Liver (tissue), 9 donors: ENCODE measurements around the gene ZIC2. TPM values are rescaled to one million over a fixed set of nuclear protein-coding genes. Genes with fewer than 3 reads are reported as not detected.

Experiments used
- DNase-seq: peaks from one replicate; pipeline ENCODE4 v3.0.0-alpha.2; 2017; ENCODE audit warnings: low spot score
- H3K27ac ChIP-seq, 2 donors: one replicate each; pipeline ENCODE4 v1.7.0; 2013; ENCODE audit warnings: inconsistent platforms in 2 of 2, low read length in 2 of 2, control low read depth in 1 of 2, low read depth in 1 of 2, mild to moderate bottlenecking in 1 of 2
- H3K27me3 ChIP-seq, 4 donors: one replicate each; pipeline versions ENCODE4 v1.6.1 to v1.7.0; 2013; ENCODE audit warnings: low read length in 3 of 4, inconsistent platforms in 1 of 4, mild to moderate bottlenecking in 1 of 4, moderate library complexity in 1 of 4; ENCODE audit not compliant: control insufficient read depth in 4 of 4, insufficient read depth in 4 of 4
- H3K36me3 ChIP-seq, 4 donors: one replicate each; pipeline versions ENCODE4 v1.6.1 to v1.7.0; 2013; ENCODE audit warnings: low read length in 3 of 4, mild to moderate bottlenecking in 3 of 4, low read depth in 1 of 4, moderate library complexity in 1 of 4; ENCODE audit not compliant: control insufficient read depth in 4 of 4, insufficient read depth in 3 of 4
- H3K4me1 ChIP-seq, 4 donors: one replicate each; pipeline versions ENCODE4 v1.6.1 to v1.7.0; 2013; ENCODE audit warnings: low read length in 3 of 4, mild to moderate bottlenecking in 3 of 4, moderate library complexity in 1 of 4; ENCODE audit not compliant: control insufficient read depth in 4 of 4, insufficient read depth in 4 of 4
- H3K4me3 ChIP-seq, 3 donors: one replicate each; pipeline versions ENCODE4 v1.6.1 to v1.7.0; 2013; ENCODE audit warnings: low read length in 3 of 3, control low read depth in 1 of 3, low read depth in 1 of 3, mild to moderate bottlenecking in 1 of 3
- H3K9ac ChIP-seq, 2 donors: one replicate each; pipeline ENCODE4 v1.7.0; 2013; ENCODE audit warnings: low read length in 2 of 2, mild to moderate bottlenecking in 2 of 2, moderate library complexity in 2 of 2, control low read depth in 1 of 2, low read depth in 1 of 2
- H3K9me3 ChIP-seq, 4 donors: one replicate each; pipeline versions ENCODE4 v1.6.1 to v1.7.0; 2013; ENCODE audit warnings: low read length in 3 of 4; ENCODE audit not compliant: control insufficient read depth in 4 of 4
- ATF3 ChIP-seq: IDR thresholded peaks from 2 replicates; pipeline ENCODE4 v1.6.1; 2016; ENCODE audit warnings: antibody characterized with exemption
- CTCF ChIP-seq: fragments of 150-350 bp; IDR thresholded peaks from 2 replicates; pipeline ENCODE4 v1.5.1; 2017; ENCODE audit warnings: improper control_type of control experiment, low read depth, low read length; ENCODE audit not compliant: missing input control
- EGR1 ChIP-seq, 2 donors: IDR thresholded peaks; 2 replicates each; pipeline ENCODE4 v1.6.1; 2016 to 2018; ENCODE audit warnings: antibody characterized with exemption in 2 of 2, low read depth in 2 of 2
- FOXA1 ChIP-seq: IDR thresholded peaks from 2 replicates; pipeline ENCODE4 v1.6.1; 2016; ENCODE audit warnings: antibody characterized with exemption
- FOXA2 ChIP-seq: IDR thresholded peaks from 2 replicates; pipeline ENCODE4 v1.6.1; 2016; ENCODE audit warnings: antibody characterized with exemption
- GABPA ChIP-seq, 2 donors: IDR thresholded peaks in 1 of 2; conservative IDR thresholded peaks in 1 of 2; 2 replicates each; pipeline ENCODE4 v1.6.1; 2016; ENCODE audit warnings: antibody characterized with exemption in 2 of 2, mild to moderate bottlenecking in 1 of 2, moderate library complexity in 1 of 2
- HNF4A ChIP-seq, 2 donors: conservative IDR thresholded peaks; 2 replicates each; pipeline ENCODE4 v1.6.1; 2016; ENCODE audit warnings: antibody characterized with exemption in 2 of 2, mild to moderate bottlenecking in 2 of 2
- HNF4G ChIP-seq: IDR thresholded peaks from 2 replicates; pipeline ENCODE4 v1.6.1; 2016; ENCODE audit warnings: antibody characterized with exemption
- MAX ChIP-seq: IDR thresholded peaks from 2 replicates; pipeline ENCODE4 v1.6.1; 2016; ENCODE audit warnings: antibody characterized with exemption
- NR2F2 ChIP-seq: IDR thresholded peaks from 2 replicates; pipeline ENCODE4 v1.6.1; 2016; ENCODE audit warnings: antibody characterized with exemption
- RAD21 ChIP-seq, 2 donors: IDR thresholded peaks; 2 replicates each; pipeline ENCODE4 v1.6.1; 2016; ENCODE audit warnings: antibody characterized with exemption in 2 of 2, mild to moderate bottlenecking in 2 of 2
- REST ChIP-seq: IDR thresholded peaks from 2 replicates; pipeline ENCODE4 v1.6.1; 2016; ENCODE audit warnings: antibody characterized with exemption, mild to moderate bottlenecking
- RXRA ChIP-seq, 2 donors: IDR thresholded peaks; 2 replicates each; pipeline ENCODE4 v1.6.1; 2017 to 2018; ENCODE audit warnings: antibody characterized with exemption in 2 of 2, mild to moderate bottlenecking in 1 of 2
- TAF1 ChIP-seq: conservative IDR thresholded peaks from 2 replicates; pipeline ENCODE4 v1.6.1; 2016; ENCODE audit warnings: antibody characterized with exemption, mild to moderate bottlenecking
- ZBTB33 ChIP-seq: IDR thresholded peaks from 2 replicates; pipeline ENCODE4 v1.6.1; 2016; ENCODE audit warnings: antibody characterized with exemption
- WGBS: extraction: QIAGEN DNeasy Blood & Tissue Kit; methylation state at CpG from one replicate; pipeline ENCODE4 v1.1.7; 2013; 5-methylcytosine and 5-hydroxymethylcytosine counted together
- polyA plus RNA-seq, 2 donors: library from polyadenylated mRNA; stranded (reverse) in 1 of 2; unstranded in 1 of 2; fragments of 200-250 nt in 1 of 2; fragments of >200 nt in 1 of 2; fragmentation: Nextera tagmentation in 1 of 2; extraction: Ambion mirVana in 1 of 2; gene quantifications; one replicate each; pipeline versions ENCODE4 v1.2.1 to v1.2.3, GENCODE V29; 2013 to 2015
- total RNA-seq, 2 donors: library from RNA; depleted of rRNA; stranded (reverse); fragments of >200 nt; gene quantifications; one replicate each; pipeline ENCODE4 v1.2.3, GENCODE V29; 2014
- donor health status: healthy.
- donor health status: healthy.
- donor health status: healthy.
- donor health status: healthy.
- donor health status: healthy.

The ZIC2 gene
- total and polyA plus RNA-seq, 4 donors, result not detected

GRCh38 chr13:99984461-99985240, 3.1 kb downstream of the ZIC2 start:
- Histone ChIP-seq H3K27ac (no peak overlapping the region), H3K4me3 (no peak overlapping the region), H3K36me3 (no peaks in the 10 kb centered on the region), H3K9me3 (peaks cover 0 to 21% (median 4%) of the 10 kb centered on the region in 4 donors), H3K27me3 (peaks cover 14 to 55% (median 32%) of the 10 kb centered on the region in 4 donors), H3K9ac (no peak overlapping the region), H3K4me1 (peaks cover 16 to 32% (median 29%) of the 10 kb centered on the region in 4 donors)
- no peak for DNase-seq
- no peak for TF ChIP-seq HNF4G
- TF ChIP-seq RAD21 (IDR thresholded peaks at IDR 0.05), result no peak
- no peak for TF ChIP-seq EGR1 (IDR thresholded peaks at IDR 0.05; ENCODE audit: low read depth in 2 of 2)
- no peak for TF ChIP-seq HNF4A (conservative IDR thresholded peaks at IDR 0.05)
- TF ChIP-seq FOXA1, result no peak
- TF ChIP-seq GABPA (IDR thresholded peaks at IDR 0.05 in 1 of 2, conservative IDR thresholded peaks at IDR 0.05 in 1 of 2), result no peak
- no peak for TF ChIP-seq ZBTB33
- no peak for TF ChIP-seq CTCF
- TF ChIP-seq MAX, result no peak
- TF ChIP-seq NR2F2, result no peak
- TF ChIP-seq FOXA2, result no peak
- TF ChIP-seq ATF3, result no peak
- no peak for TF ChIP-seq REST
- TF ChIP-seq TAF1, result no peak
- no peak for TF ChIP-seq RXRA (IDR thresholded peaks at IDR 0.05)
- 10% methylated on average over 44 of the region's 44 CpGs for WGBS
